ENCODE results near the gene FGD5. TPM values are rescaled to one million over a fixed set of nuclear protein-coding genes. Genes with fewer than 3 reads are reported as not detected.
"Not testable (repeated sequence)": the region's sequence is repeated elsewhere in the genome, so short reads cannot be mapped to it uniquely, and the experiment has no call there.

FGD5 gene
- total RNA-seq, 2 donors from 2014 or later, result not detected

DNA sequence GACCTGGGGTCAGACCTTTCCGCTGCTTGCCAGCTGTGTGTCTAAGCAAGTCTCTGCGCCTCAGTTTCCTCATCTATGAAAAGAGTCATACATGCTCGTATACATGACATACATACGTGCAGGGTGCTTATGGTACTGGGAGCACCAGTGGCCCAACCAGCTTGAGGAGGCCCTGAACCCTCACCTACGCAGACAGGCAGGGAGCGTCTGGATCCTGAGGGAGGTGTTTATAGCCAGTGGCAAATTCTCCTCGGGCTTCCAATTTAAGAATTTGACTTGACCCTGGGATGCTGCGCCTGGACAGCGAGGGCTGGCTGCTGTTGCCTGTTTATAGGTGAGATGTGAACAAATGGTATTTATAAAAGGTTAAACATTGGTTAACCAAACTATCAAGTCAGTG lies 17.7 kb upstream of the FGD5 start:
- DNase-seq (ENCODE audit: low spot score in 2 of 2) (no peak), ATAC-seq (no peak)
- Mint-ChIP-seq H3K27ac (no peak overlapping the region), H3K36me3 (no peaks in the 10 kb centered on the region), H3K9me3 (no peaks in the 10 kb centered on the region)

DNA sequence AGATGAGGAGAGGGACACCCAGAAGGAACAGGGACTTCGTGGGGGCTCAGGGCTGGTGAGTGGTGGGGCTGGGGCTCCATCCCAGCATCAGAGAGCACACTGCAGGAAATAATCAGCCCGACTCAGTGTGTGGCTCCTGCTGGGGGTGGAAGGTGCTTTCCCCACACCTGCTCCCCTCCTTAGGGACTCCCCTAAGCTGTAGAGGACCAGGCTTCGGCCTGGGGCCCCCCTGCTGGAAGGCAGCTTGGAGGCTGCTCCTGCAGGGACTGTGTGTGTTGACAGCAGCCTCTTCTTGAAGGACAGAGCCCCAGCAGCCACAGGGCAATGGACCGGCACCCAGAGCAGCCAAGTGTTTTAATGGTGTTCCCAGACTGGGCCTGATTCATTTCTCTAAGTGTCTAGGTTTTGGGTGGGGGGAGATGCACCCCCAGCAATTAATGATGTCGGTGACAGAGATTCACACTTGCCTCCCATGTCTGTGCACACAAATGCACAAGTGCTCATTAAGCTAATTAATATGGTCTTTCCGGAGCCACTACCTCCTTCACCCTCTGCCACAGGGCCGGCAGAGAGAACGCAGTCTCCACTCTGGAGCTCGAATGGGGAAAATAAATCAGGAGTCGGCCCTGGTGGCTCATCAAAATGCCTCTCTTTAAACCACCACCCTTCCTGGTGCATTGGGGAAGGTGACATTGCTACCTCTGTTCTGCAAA lies 16.9 kb upstream of the FGD5 start:
- Mint-ChIP-seq H3K9me3 (no peaks in the 10 kb centered on the region), H3K36me3 (no peaks in the 10 kb centered on the region), H3K27ac (no peak overlapping the region)
- no peak for DNase-seq (ENCODE audit: low spot score in 2 of 2)
- ATAC-seq, result no peak

DNA sequence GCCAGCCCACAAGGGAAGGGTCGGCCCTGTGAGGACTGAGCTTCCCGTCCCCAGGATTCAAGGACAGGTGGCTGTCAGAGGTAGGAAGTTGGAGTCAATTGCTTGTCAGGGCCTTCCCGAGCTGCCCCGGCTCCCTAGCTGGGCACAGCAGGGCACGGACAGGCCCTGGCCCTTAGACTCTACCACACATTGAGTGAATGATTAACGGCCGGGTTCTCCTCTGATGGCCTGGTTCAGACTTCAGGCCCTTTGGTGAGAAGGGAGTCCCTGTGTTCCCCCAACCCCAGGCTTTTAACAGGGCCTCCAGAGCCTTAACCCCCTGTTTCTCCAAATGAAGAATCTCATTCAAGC lies 16.4 kb upstream of the FGD5 start:
- DNase-seq (ENCODE audit: low spot score in 2 of 2) (no peak), ATAC-seq (no peak)
- H3K9me3 Mint-ChIP-seq, result no peaks in the 10 kb centered on the region
- H3K27ac Mint-ChIP-seq, result no peak overlapping the region
- H3K36me3 Mint-ChIP-seq, result no peaks in the 10 kb centered on the region

DNA sequence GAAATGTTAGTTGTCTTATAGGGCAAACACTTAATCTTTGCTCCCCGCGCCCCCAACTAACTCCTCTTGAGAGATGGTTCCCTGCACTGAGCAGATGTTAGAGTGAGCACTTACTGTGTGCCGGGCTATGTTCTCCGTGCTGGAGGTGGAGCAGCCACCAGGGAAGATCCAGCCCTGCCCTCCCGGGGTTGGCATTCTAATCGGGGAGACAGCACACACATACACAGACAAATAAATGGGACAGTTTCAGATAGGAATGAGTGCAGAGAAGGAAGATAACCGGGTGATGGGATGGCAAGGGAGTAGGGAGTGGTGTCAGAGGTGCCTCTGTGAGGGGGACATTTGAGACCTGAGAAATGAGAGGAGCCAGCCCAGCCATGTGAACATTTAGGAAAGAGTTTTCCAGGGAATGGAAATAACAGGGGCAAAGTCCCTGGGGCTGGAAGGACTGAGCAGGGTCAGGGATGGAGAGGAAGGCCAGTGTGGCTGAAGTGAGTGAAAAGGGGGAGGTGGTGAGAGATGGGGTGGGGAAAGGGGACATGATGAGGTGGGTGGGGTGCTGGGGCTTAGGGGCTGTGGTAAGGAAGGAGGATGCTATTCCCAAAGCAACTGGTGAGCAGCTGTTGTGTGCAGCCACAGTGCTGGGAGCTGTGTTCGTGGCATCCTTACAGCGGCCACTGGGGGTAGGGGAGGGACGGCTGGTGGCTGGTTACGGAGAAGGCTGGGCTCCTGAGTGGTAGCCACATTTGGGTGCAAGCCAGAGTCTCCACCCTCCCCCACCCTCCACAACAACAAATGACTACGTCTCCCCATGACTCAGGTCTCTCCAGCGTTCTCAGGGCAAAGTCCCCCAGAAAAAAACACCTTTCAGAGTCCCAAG lies 15.4 kb upstream of the FGD5 start:
- no peaks in the 10 kb centered on the region for H3K9me3 Mint-ChIP-seq
- DNase-seq (ENCODE audit: low spot score in 2 of 2) (no peak), ATAC-seq (peak; percentile 33 to 58)
- peak overlapping the region; percentile 19 to 50 for H3K27ac Mint-ChIP-seq
- no peaks in the 10 kb centered on the region for H3K36me3 Mint-ChIP-seq

DNA sequence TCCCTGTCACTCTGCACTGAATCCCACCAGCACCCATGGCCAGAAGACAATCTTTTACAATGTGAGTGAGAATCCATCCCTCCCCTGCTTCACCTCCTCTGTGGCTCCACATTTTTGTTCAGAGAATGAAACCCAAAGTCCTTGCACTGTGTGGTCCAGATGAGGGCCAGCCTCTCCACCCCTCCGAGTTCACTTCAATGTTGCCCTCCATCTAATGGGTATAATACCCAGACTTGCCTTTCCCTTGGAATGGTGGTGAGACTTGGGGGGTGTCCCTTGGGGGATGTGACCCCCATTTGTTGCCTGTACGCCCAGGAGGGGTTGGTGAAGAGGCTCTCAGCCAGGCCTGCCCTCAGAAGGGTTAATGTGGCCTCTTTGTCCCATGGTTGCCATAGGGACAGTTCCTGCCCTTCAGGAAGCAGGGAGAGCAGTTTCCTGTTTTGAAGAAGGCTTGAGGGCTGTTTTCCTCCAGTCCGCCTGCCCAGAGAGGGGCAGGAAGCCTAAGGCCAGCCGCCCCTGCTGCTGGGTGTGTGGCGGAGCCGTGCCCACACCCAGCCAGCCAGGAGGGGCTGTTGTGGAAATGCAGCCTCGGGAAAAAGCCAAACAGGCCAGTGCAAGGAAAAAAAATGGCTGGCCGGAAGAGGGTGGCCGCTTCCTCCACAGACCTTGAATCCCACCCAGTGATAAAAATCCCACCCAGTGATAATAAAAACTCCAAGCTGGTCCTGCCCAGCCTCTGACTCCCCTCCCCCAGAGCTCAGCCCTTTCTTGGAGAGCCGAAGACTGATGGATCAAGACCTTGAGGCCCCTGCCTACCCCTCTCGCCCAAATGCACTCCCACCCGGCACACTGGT lies 14.6 kb upstream of the FGD5 start:
- DNase-seq (ENCODE audit: low spot score in 2 of 2), result no peak
- Mint-ChIP-seq H3K27ac (peak overlapping the region; percentile 26 to 50), H3K9me3 (no peaks in the 10 kb centered on the region), H3K36me3 (no peaks in the 10 kb centered on the region)
- peak in 1 of 2 donors; percentile 11 for ATAC-seq

DNA sequence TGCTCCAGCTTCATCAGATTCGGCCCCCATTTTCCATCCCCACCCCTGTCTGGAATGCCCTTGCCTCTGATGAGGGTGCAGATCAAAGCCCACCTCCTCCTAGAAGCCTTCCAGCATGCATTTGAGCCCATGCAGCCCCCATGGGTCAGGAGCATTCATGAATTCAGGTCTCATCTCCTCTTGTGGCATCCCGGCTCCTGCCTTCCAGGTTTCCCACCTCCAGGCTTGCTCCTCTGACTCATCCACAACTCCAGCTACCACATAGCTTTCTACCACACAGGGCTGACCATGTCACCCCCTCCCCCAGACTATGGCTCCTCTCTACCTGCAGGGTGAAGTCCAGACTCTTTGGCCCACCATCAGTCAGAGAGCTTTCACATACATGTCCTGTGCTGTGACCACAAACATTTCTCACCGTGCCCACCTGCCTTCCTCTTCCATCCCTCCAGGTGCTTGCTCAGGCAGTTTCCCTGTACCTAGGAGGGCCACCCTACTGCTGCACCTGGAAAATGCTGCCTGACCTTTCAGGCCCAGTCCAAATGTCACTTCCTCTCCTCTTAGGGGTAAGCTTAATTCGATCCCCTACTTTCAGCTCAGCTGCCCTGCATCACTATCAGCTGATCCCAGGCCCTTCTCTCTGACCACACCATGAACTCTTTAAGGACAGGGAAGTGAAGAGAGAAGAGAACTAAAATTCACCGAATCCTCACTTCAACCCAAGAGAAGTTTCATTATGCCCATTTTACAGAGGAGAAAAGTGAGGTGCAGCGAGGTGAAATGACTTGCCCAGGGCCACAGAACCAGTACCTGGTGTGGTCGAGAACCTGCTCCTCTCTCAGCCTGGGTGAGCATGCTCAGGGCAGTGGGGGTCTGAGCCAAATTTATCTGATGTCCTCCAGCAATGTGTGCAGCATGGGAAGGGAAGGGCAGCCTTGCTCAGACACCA lies 13.7 kb upstream of the FGD5 start:
- DNase-seq (ENCODE audit: low spot score in 2 of 2), result no peak
- H3K36me3 Mint-ChIP-seq, result no peaks in the 10 kb centered on the region
- no peak for ATAC-seq
- H3K27ac Mint-ChIP-seq, result peak overlapping the region; percentile 26 to 50
- H3K9me3 Mint-ChIP-seq, result no peaks in the 10 kb centered on the region

DNA sequence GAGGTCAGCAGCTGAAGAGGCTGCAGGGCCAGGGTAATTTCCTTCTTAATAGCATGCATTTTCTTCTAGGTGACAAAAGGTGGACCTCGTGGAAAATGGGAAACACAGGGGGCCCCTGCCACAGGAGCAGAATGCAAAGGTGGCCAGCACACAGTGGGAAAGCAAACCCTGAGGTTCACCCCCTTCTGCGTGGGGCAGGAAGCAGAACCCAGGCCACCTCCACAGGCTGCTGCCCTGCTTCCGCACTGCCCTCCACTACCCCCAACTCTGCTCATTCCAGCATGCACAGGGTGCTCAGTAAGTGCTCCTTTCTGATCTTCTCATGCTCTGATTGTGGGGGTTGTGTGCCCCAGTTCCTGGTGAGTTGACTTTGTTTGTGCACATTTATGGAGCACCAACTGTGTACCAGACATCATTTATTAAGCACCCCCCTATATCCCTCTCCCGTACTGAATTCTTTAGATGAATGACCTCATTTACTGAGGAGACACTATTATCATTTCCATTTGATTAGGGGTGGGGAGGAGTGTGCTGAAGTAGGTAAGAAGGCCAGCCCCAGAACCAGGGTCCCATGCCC lies 12.7 kb upstream of the FGD5 start:
- no peaks in the 10 kb centered on the region for H3K9me3 Mint-ChIP-seq
- no peak for DNase-seq (ENCODE audit: low spot score in 2 of 2)
- peaks cover 0 to under 1% of the 10 kb centered on the region in 2 donors for H3K36me3 Mint-ChIP-seq
- ATAC-seq, result no peak
- H3K27ac Mint-ChIP-seq, result no peak overlapping the region

DNA sequence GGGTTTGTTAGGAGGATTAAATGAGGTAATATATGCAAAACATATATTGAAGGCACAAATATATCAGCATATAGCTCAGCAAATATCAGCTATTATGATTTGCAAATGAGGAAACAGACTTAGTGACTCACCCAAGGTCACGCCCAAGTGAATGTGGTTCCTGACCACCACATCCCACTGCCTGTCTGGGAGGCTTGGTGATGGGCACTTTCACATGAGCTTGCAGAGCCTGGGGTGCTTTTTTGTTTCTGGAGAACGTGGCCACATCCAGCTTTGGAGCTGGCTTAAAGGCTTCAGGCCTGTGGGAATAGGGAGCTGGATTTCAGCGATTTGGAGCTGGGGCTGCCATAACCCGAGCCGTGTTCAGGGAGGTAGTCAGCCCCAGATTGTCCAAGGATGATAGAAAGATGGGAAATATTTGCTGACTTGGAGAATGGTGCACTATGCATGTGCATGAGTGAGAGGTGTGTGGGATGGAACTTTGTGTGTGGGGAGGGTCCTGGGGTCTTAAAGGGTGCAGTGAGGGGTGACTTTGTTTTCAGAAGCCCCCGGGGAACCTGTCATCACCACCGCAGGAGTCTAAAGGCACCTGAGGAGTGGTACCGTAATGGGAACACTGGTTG lies 12.0 kb upstream of the FGD5 start:
- ATAC-seq (peak in 1 of 2 donors; percentile 37), DNase-seq (ENCODE audit: low spot score in 2 of 2) (no peak)
- H3K36me3 Mint-ChIP-seq, result peaks cover 0 to 5% of the 10 kb centered on the region in 2 donors

DNA sequence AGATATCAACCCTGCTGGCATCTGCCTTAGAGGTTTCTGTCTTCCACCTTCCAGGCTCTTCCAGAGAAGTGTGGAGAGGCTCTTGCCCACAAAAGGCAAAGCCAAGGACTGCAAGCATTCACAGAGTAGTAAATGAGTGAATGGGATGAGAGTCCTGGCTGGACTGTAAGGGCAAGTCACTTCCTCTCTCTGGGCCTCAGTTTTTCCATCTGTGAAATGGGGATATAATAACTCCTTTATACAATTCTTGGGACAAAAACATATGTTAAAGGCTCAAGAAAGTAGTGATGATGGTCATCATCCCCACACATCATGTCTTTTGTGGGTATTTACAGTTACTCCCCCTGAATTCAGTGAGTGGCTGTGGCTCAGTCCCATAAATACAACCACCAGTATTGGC lies 10.7 kb upstream of the FGD5 start:
- H3K9me3 Mint-ChIP-seq, result no peaks in the 10 kb centered on the region
- no peak for DNase-seq (ENCODE audit: low spot score in 2 of 2)

More for the DNA sequence above, 12.0 kb upstream of the FGD5 start:
- H3K27ac Mint-ChIP-seq, result peak overlapping the region in 1 of 2 donors; percentile 70
- no peaks in the 10 kb centered on the region for H3K9me3 Mint-ChIP-seq

DNA sequence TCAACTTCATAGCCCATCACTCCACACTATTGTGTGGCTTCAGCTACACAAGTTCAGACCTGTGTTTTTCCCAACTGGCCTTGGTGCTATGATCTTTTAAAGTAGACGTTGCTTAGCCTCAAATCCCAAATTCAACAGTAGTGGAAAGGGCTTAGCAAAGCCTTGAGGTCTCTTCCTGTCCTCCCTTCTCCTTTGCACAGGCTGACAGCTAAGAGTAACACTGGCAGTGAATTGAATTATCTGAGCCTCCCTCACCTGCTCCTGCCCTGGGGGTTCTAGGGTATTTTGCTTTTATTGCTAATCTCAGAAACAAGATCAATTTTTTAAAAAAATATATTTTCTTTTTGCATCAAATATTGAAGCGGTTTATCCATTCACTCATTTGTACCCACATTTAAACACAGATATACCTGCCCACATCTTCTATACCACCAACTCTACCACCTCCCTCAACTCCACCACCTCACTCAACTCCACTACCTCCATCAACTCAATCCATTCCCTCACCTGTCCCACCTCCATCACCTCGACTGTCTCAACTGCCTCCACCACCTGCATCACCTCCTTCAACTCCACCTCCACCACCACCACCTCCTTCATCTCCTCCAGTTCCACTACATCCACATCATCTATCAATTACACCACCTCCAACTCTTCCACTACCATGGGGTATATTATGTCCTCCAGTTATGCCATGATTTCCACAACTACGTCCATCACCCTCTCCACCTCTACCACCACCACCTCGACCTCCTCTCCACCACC lies 10.1 kb upstream of the FGD5 start:
- Mint-ChIP-seq H3K9me3 (no peaks in the 10 kb centered on the region), H3K27ac (no peak overlapping the region), H3K36me3 (peaks cover 0 to 5% of the 10 kb centered on the region in 2 donors)
- no peak for ATAC-seq
- no peak for DNase-seq (ENCODE audit: low spot score in 2 of 2)

More for the DNA sequence above, 10.7 kb upstream of the FGD5 start:
- peaks cover 0 to 5% of the 10 kb centered on the region in 2 donors for H3K36me3 Mint-ChIP-seq
- no peak for ATAC-seq
- no peak overlapping the region for H3K27ac Mint-ChIP-seq

DNA sequence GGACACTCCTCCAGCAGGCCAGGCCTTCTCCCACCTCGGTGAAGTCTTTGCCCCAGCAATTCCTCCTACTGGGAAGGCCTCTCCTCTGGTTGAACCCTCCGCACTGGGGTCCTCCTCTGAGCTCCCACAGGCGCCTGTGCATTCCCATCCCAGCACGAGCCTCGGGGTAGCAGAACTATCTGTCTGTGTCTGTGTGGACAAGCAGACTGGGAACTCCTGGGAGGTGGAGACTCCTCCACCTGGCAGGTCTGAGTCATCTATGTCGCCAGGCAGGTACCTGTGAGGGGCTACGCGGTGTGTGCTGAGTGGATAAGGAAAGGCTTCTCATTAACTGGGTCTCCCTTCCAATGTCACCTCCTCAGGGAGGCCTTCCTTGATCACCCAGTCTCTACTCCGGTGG lies 9.2 kb upstream of the FGD5 start:
- not testable (repeated sequence) for ATAC-seq; H3K9me3 Mint-ChIP-seq; H3K36me3 Mint-ChIP-seq; DNase-seq (ENCODE audit: low spot score in 2 of 2); H3K27ac Mint-ChIP-seq

DNA sequence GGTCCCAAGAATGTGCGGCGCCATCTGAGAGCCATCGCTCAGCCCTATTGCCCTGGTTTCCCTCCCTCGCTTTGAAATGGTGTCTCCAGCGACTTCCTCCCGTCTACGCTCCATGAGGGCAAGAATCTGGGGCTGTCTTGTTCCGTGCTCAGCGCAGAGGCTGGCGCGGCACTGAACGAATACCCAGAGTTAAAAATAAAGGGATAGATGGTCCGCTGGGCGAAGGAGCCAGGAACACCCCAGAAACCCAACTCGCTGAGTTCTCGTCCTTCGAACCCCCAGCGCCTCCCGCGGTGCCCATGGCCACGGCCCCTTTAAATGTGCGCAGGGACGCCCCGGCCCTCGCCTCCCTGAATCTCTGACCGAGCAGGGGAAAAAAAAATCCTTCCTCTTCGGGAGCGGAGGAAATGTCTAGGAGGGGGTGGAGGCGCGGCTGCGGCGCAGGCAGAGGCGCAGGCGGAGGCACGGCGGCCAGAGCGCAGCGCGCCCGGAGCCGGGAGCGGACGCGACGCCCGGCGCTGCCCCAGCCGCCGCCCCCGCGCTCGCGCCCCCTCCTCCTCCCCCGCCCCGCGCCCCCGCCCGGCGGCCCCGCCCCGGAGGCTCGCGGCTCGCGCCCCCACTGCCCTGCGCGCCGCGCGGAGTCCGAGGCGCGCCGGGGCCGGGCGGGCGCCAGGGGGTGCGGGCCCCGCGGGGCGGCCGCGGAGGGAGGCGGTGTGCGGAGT lies 8.5 kb upstream of the FGD5 start:
- ATAC-seq, result no peak
- no peak for DNase-seq (ENCODE audit: low spot score in 2 of 2)
- Mint-ChIP-seq H3K27ac (no peak overlapping the region), H3K9me3 (no peaks in the 10 kb centered on the region), H3K36me3 (peaks cover 0 to 5% of the 10 kb centered on the region in 2 donors)

DNA sequence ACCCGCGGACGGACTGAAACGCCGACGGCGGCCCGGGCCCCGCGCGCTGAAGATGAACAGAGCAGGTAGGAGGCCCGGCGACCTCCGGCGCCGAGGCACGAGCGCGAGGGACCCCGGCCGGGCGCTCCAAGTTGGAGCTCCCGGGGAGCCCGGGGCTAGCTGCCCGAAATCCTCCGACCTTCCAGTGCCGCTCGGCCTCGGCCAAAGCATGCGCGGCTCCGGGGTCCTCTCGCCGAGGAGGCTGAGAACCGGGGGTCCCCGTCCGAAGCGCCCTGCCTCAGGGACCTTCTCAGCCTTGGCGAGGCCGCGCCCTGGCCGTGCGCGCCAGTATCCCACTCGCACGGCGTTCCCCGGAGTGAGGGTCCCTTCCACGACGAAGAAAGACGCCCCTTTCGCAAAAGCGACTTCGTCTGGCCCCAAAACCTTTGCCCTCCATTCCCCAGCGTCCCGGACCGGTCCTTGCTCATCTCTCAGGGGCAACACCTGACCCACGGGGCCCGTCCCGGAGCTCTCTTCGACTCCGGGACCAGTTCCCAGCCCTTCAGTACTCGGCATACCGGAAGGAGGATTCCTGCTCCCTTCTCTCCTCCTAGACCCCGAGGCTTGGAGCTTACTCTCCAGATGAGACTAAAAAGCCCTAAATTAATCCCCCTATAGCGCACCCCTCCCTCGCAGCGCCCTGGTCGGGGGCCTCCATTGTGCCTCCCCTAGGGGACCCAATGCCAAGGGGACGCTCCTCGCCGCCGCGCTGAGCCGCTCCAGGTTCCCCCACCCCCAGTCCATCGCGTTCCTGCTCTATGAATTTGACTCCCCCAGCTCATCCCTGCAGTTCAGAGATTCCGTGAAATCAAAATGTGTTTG lies 7.7 kb upstream of the FGD5 start:
- ATAC-seq (no peak), DNase-seq (ENCODE audit: low spot score in 2 of 2) (no peak)
- Mint-ChIP-seq H3K9me3 (no peaks in the 10 kb centered on the region), H3K36me3 (peaks cover 0 to 5% of the 10 kb centered on the region in 2 donors), H3K27ac (no peak overlapping the region)
